HUDEP-2 (cell line): Measurements from ENCODE around the gene DYNLT1.

Experiments used
- DNase-seq, 76 experiments: peaks; one replicate each; lab custom pipeline; 2025; ENCODE audit not compliant: unreplicated experiment in 76 of 76; lab: John Stamatoyannopoulos, UW

Gene DYNLT1

DNA sequence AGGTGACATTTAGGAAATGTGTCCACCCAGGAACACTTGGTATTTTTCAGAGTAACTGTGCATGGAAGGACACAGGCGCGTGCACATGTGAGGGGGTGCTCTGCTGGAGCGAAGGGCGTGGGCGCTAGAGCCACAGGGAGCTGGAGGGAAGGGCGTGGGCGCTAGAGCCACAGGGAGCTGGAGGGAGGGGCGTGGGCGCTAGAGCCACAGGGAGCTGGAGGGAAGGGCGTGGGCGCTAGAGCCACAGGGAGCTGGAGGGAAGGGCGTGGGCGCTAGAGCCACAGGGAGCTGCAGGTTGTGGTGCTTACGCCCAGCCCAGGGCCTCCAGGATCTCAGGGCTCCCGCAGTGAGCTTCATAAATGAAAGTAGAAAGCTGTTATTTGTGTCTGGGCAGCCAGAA, 38.5 kb downstream of the DYNLT1 start:
- DNase-seq, result peak in 4 of 76 experiments; percentile 10 to 24 (median 17)

DNA sequence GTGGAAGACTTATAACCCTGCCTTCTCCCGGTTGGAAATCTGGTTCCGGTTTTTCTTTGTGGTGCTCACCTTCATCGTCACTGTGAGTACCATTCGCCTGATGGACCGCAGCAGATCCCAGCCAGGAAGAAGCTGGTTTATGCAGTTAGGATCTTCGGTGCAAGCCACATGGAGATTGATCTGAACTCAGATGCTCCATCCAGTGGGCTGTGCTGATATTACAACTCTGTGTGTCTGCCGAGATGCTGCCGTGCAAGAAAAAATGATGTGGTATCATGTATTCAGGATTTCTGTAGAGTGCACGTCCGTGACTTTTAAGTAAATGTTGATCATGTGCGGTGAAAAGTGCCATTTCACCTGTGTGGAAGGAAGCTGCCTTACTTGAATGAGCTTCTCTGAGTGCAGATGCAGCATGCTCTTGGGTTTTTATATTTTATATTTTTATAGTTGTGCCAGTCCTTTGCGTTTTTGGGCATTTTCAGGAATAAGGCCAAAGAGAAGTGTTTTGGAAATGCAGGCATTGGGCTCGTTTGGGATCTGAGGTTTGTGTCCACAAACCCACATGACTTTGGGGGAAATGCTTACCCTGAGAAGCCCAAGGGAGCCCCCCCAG, 39.2 kb downstream of the DYNLT1 start:
- DNase-seq, result peak in 49 of 76 experiments; percentile 10 to 73 (median 34)

- DNase-seq, result no peak
Measured at GRCh38 chr6:158604048-158604406, 40.5 kb downstream of the DYNLT1 start.

DNA sequence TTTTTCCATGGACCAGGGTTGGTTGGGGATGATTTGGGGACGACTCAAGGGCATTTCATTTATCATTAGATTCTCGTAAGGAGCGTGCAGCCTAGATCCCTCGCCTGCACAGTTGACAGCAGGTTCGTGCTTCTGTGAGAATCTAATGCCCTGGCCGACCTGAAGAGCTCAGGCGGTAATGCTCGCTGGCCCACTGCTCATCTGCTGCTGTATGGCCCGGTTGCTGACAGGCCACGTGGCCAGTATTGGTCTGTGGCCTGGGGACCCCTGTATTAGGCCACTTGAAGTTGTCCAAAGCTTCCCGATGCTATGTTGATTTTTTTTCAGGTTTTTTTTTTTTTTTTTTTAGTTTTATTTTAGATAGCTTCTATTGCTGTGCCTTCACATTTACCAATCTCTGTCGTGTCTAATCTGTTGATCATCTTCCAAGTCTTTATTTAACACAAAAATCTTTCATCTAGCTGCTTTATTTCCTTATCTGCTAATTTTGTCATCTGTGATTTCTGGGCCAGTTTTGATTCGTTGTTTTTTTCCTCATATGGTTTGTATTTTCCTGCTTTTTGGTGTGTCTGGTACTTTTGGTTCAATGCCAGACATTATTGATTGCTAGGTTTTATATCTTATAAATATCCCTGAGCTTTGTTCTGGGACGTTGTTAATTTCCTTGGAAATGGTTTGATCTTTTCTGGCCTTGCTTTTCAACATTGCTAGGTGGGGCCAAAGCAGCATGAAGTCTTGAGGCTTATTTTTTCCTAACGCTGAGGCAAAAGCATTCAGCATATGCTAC, 41.1 kb downstream of the DYNLT1 start:
- no peak for DNase-seq

GRCh38 chr6:158599635-158600034, 44.9 kb downstream of the DYNLT1 start:
- DNase-seq, result no peak

DNA sequence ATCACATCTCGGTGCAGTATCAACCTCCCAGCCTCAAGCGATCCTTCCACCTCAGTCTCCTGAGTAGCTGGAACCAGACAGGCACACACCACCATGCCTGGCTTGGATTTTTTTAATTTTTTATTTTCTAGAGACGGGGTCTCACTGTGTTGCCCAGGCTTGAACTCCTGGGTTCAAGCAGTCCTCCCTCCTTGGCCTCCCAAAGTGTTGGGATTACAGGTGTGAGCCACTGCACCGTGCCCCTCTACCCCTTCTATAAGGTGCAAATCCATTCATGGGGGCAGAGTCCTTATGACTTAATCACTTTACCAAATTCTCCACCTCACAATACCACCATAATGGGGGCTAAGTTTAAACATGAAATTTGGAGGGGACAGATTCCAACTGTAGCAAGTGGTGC, 47.0 kb downstream of the DYNLT1 start:
- no peak for DNase-seq

GRCh38 chr6:158596861-158597260, 47.7 kb downstream of the DYNLT1 start:
- no peak for DNase-seq

DNA sequence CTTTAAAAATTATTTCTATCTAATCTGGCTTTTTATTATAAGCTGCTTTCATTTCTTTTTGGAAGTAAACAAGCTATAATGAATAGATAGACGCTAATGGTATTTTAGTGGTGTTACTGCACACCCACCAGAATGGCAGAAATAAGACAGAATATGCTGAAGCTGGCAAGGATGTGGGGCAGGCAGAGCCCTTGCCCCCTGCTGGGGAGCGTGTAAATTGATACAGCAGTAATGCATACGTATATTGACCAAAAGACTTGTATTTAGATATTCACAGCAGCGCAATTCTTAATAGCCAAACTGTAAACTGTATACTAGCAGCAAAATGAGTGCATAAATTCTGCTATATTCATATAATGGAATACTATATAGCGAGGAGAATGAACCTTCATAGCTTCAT, 49.3 kb downstream of the DYNLT1 start:
- DNase-seq, result peak in 16 of 76 experiments; percentile 7 to 34 (median 14)

- DNase-seq, result no peak
Measured at GRCh38 chr6:158593670-158594069, 50.9 kb downstream of the DYNLT1 start.

GRCh38 chr6:158591810-158592209, 52.7 kb downstream of the DYNLT1 start:
- no peak for DNase-seq

- no peak for DNase-seq
Measured at GRCh38 chr6:158591134-158591809, 53.3 kb downstream of the DYNLT1 start.

- no peak for DNase-seq
Measured at GRCh38 chr6:158589366-158589765, 55.2 kb downstream of the DYNLT1 start.

DNA sequence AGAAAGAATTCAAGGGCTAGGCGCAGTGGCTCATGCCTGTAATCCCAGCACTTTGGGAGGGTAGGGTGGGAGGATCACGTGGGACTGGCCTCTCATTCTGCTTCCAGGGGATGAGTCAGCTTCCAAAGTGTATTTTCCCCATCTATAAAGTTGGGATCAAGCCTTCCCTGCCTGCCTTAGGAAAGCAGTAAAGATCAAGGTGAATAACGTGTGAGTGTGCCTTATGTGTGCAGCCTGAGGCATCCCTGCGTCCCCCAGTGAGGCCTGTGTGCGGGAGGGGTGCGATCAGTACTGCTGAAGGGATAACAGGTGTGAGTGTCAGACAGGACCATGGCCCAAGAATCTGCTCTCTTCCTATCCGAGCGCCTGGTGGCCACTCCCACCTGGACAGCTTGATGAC, 57.9 kb downstream of the DYNLT1 start:
- DNase-seq, result no peak
